Hematopoietic multipotent progenitor cell treated with erythropoietin and hydrocortisone succinate and interleukin-3 and kit ligand, for 4 days (in vitro differentiated cells): ENCODE measurements around the gene AHCY.
A peak's percentile ranks its signal among the peaks of the same experiment; 100 is the strongest.
"Not testable (repeated sequence)": the region's sequence is repeated elsewhere in the genome, so short reads cannot be mapped to it uniquely, and the experiment has no call there.

Source experiments
- DNase-seq: peaks from one replicate; pipeline ENCODE4 v3.0.0-alpha.2; 2015

Gene AHCY

GRCh38 chr20:34302723-34303533, at the start of gene AHCY:
TSS of gene AHCY (minus strand) at chr20:34303355. CDS start at chr20:34303270, 85 bp downstream.
- peak; percentile 99 for DNase-seq

GRCh38 chr20:34350095-34350494, 46.9 kb upstream of the AHCY start:
- peak; percentile 76 for DNase-seq

- no peak for DNase-seq
Observed at GRCh38 chr20:34347571-34347970, 44.4 kb upstream of the AHCY start.

- DNase-seq: not testable (repeated sequence)
Observed at GRCh38 chr20:34346533-34346865, 43.3 kb upstream of the AHCY start.

GRCh38 chr20:34345839-34346532, 42.8 kb upstream of the AHCY start:
- not testable (repeated sequence) for DNase-seq

- no peak for DNase-seq
Observed at GRCh38 chr20:34345402-34345736, 42.2 kb upstream of the AHCY start.

- DNase-seq: no peak
Observed at GRCh38 chr20:34344238-34344637, 41.1 kb upstream of the AHCY start.

- DNase-seq: no peak
Observed at GRCh38 chr20:34343458-34344211, 40.5 kb upstream of the AHCY start.

- not testable (repeated sequence) for DNase-seq
Observed at GRCh38 chr20:34341199-34341598, 38.0 kb upstream of the AHCY start.

- not testable (repeated sequence) for DNase-seq
Observed at GRCh38 chr20:34340726-34341125, 37.6 kb upstream of the AHCY start.

- no peak for DNase-seq
Observed at GRCh38 chr20:34337982-34338726, 35.0 kb upstream of the AHCY start.

- no peak for DNase-seq
Observed at GRCh38 chr20:34337544-34337943, 34.4 kb upstream of the AHCY start.

- DNase-seq: no peak
Observed at GRCh38 chr20:34334654-34335407, 31.7 kb upstream of the AHCY start.

GRCh38 chr20:34333786-34334185, 30.6 kb upstream of the AHCY start:
- DNase-seq: no peak

- DNase-seq: no peak
Observed at GRCh38 chr20:34332262-34332920, 29.2 kb upstream of the AHCY start.

GRCh38 chr20:34331838-34332237, 28.7 kb upstream of the AHCY start:
- no peak for DNase-seq

GRCh38 chr20:34330861-34331544, 27.8 kb upstream of the AHCY start:
- not testable (repeated sequence) for DNase-seq

- no peak for DNase-seq
Observed at GRCh38 chr20:34328928-34329677, 25.9 kb upstream of the AHCY start.

- not testable (repeated sequence) for DNase-seq
Observed at GRCh38 chr20:34328207-34328606, 25.1 kb upstream of the AHCY start.

- DNase-seq: no peak
Observed at GRCh38 chr20:34324541-34324940, 21.4 kb upstream of the AHCY start.
